HepG2 (cell line): ENCODE results near the gene HOXD4.

Source experiments
- ZNF24 ChIP-seq: fragments of 450-650 bp; IDR thresholded peaks from 2 replicates; pipeline ENCODE4 v1.6.1; 2017; ENCODE audit warnings: antibody characterized with exemption, mild to moderate bottlenecking
- TF ChIP-seq, protein P1 (sequence below): sonication (generic); formaldehyde crosslinking; IDR thresholded peaks from 2 replicates; pipeline ENCODE4 v1.4.0; 2020; ENCODE audit warnings: missing genetic modification reagents

DNA sequence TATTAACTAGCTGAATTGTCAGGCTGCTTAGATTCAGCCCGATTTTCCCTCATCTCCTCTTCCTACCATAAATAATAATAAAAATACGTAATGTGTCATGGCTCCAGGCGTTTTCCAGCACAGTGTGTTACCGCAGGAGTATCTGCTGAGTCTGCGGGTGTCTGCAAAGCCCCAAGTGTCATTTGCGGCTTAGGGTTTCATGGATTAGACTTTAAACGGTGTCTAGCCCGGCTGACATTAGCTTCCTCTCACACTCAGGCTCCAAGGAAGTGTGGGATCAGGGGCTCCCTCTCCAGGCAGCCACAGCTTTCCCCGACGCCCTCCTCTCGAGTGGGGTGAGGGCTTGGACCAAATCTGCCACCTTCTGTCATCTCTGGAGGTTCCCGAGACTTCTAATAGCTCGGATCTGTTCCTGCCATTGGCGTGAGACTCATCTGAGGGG, 23.1 kb downstream of the HOXD4 start:
- TF ChIP-seq, protein P1, sequence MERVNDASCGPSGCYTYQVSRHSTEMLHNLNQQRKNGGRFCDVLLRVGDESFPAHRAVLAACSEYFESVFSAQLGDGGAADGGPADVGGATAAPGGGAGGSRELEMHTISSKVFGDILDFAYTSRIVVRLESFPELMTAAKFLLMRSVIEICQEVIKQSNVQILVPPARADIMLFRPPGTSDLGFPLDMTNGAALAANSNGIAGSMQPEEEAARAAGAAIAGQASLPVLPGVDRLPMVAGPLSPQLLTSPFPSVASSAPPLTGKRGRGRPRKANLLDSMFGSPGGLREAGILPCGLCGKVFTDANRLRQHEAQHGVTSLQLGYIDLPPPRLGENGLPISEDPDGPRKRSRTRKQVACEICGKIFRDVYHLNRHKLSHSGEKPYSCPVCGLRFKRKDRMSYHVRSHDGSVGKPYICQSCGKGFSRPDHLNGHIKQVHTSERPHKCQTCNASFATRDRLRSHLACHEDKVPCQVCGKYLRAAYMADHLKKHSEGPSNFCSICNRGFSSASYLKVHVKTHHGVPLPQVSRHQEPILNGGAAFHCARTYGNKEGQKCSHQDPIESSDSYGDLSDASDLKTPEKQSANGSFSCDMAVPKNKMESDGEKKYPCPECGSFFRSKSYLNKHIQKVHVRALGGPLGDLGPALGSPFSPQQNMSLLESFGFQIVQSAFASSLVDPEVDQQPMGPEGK (CRISPR knock-in tag): no peak
- no peak for TF ChIP-seq ZNF24
